Activated gamma-delta T cell treated with Interleukin-2 at 50 U/mL for 16 hours (primary cell): Measurements from ENCODE around the gene TYW1B.
"Not testable (repeated sequence)": the region's sequence is repeated elsewhere in the genome, so short reads cannot be mapped to it uniquely, and the experiment has no call there.

Experiments used
- DNase-seq: peaks from one replicate; pipeline ENCODE4 v3.0.0-alpha.2; 2020

Gene TYW1B

GRCh38 chr7:72546586-72547237, 281.3 kb downstream of the TYW1B start:
- not testable (repeated sequence) for DNase-seq

DNA sequence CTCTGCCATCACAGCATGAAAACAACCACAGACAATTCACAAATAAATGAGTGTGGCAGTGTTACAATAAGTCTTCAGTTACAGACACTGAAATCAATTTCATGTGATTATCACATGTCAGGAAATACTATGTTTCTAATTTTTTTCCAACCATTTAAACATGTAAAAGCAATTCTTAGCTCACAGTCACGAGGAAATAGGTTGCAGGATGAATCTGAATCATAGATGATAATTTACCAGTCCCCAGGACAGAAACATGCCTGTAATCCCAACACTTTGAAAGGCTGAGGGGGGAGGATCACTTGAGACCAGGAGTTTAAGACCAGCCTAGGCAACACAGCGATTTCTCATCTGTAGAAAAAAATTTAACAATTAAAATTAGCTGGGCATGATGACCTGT, 283.5 kb downstream of the TYW1B start:
- DNase-seq = not testable (repeated sequence)

GRCh38 chr7:72540923-72541322, 287.1 kb downstream of the TYW1B start:
- DNase-seq = no peak

DNA sequence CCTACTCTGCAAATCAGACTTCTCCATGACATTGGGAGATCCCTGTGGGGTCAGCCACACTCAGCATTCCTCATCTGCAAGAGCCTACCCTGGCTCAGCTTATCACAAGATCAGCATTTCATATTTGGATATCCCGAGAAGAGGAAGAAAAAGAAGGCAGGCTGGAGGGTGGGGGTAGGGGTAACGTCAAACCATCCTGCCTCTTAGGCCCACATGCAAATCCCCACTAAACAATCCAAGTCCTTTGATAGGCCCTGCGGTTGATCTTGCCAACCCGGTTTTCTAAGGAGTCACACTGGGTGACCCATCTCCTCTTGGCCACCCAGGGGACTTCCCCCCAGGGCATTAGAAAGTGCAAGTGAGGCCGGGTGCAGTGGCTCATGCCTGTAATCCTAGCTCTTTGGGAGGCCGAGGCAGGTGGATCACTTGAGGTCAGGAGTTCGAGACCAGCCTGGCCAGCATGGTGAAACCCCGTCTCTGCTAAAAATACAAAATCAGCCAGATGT, 287.8 kb downstream of the TYW1B start:
- no peak for DNase-seq

- DNase-seq = no peak
These were observed 288.3 kb downstream of the TYW1B start for GRCh38 chr7:72539702-72540101.

GRCh38 chr7:72538856-72539255, 289.1 kb downstream of the TYW1B start:
- DNase-seq = no peak

GRCh38 chr7:72538147-72538546, 289.9 kb downstream of the TYW1B start:
- DNase-seq = no peak

DNA sequence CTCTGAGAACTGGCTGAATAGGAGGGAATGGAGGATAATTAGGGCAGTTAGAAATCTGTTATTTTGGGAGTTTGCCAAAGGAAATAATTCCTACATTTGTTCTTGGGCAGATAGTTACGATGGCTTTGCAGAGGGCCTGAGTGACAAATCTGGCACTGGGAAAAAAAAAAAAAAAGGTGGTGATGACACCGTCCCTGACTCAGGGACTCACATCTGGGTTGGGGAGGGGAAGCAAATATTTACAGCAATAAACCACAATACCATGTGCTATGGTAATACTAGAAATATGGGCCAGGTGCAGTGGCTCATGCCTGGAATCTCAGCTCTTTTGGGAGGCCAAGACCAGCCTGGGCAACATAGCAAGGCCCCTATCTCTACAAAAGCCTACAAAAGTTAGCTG, 292.0 kb downstream of the TYW1B start:
- not testable (repeated sequence) for DNase-seq

GRCh38 chr7:72531048-72531447, 297.0 kb downstream of the TYW1B start:
- not testable (repeated sequence) for DNase-seq
